Ectodermal cell (in vitro differentiated cells): ENCODE results near the gene ERGIC3.

ENCODE experiments used
- H3K27ac ChIP-seq: 2 replicates; pipeline ENCODE4 v1.7.0; 2013; ENCODE audit warnings: mild to moderate bottlenecking, low read depth, low read length; ENCODE audit not compliant: insufficient read depth, poor library complexity, severe bottlenecking
- H3K27me3 ChIP-seq: 2 replicates; pipeline ENCODE4 v1.7.0; 2013; ENCODE audit warnings: mild to moderate bottlenecking, low read length; ENCODE audit not compliant: insufficient read depth, control insufficient read depth, poor library complexity, severe bottlenecking
- H3K36me3 ChIP-seq: one replicate; pipeline ENCODE4 v1.7.0; 2013; ENCODE audit warnings: low read length; ENCODE audit not compliant: control insufficient read depth, insufficient read depth
- H3K4me1 ChIP-seq: one replicate; pipeline ENCODE4 v1.7.0; 2013; ENCODE audit warnings: low read length; ENCODE audit not compliant: control insufficient read depth, insufficient read depth
- H3K4me3 ChIP-seq: 2 replicates; pipeline ENCODE4 v1.7.0; 2013; ENCODE audit warnings: low read depth, low read length, control low read depth; ENCODE audit not compliant: insufficient read depth
- H3K9me3 ChIP-seq: 2 replicates; pipeline ENCODE4 v1.7.0; 2013; ENCODE audit warnings: mild to moderate bottlenecking, low read length, moderate library complexity; ENCODE audit not compliant: control insufficient read depth
- WGBS, 2 experiments: methylation state at CpG; one replicate each; pipeline ENCODE4 v1.1.7; 2013; ENCODE audit warnings: missing lambda C conversion rate in 2 of 2; 5-methylcytosine and 5-hydroxymethylcytosine counted together

The ERGIC3 gene

GRCh38 chr20:35595456-35595855, 53.6 kb downstream of the ERGIC3 start:
- Histone ChIP-seq H3K4me1 (no peaks in the 10 kb centered on the region), H3K9me3 (no peaks in the 10 kb centered on the region), H3K27me3 (peaks cover 13% of the 10 kb centered on the region), H3K4me3 (no peak overlapping the region), H3K27ac (no peak overlapping the region), H3K36me3 (no peaks in the 10 kb centered on the region)
- WGBS, 2 experiments, result 94 to 95% methylated on average over 17 of the region's 17 CpGs

- no peaks in the 10 kb centered on the region for H3K9me3 ChIP-seq
- no peak overlapping the region for H3K27ac ChIP-seq
- 84 to 86% methylated on average over 7 of the region's 7 CpGs for WGBS, 2 experiments
- H3K4me1 ChIP-seq, result no peaks in the 10 kb centered on the region
- H3K4me3 ChIP-seq, result no peak overlapping the region
- no peaks in the 10 kb centered on the region for H3K36me3 ChIP-seq
- peaks cover 17% of the 10 kb centered on the region for H3K27me3 ChIP-seq
These were observed 54.0 kb downstream of the ERGIC3 start for GRCh38 chr20:35595901-35596300.

- no peaks in the 10 kb centered on the region for H3K36me3 ChIP-seq
- peaks cover 30% of the 10 kb centered on the region for H3K27me3 ChIP-seq
- no peaks in the 10 kb centered on the region for H3K9me3 ChIP-seq
- H3K27ac ChIP-seq, result no peak overlapping the region
- H3K4me3 ChIP-seq, result no peak overlapping the region
- WGBS, 2 experiments, result 80 to 86% methylated on average over 2 of the region's 2 CpGs
- H3K4me1 ChIP-seq, result no peaks in the 10 kb centered on the region
These were observed 55.3 kb downstream of the ERGIC3 start for GRCh38 chr20:35597186-35597585.

GRCh38 chr20:35598476-35598875, 56.6 kb downstream of the ERGIC3 start:
- H3K9me3 ChIP-seq, result no peaks in the 10 kb centered on the region
- 85 to 87% methylated on average over 7 of the region's 7 CpGs for WGBS, 2 experiments
- H3K36me3 ChIP-seq, result no peaks in the 10 kb centered on the region
- H3K4me1 ChIP-seq, result no peaks in the 10 kb centered on the region
- H3K4me3 ChIP-seq, result no peak overlapping the region
- H3K27me3 ChIP-seq, result peaks cover 43% of the 10 kb centered on the region
- no peak overlapping the region for H3K27ac ChIP-seq

- Histone ChIP-seq H3K27me3 (peaks cover 44% of the 10 kb centered on the region), H3K4me1 (no peaks in the 10 kb centered on the region), H3K9me3 (no peaks in the 10 kb centered on the region), H3K36me3 (no peaks in the 10 kb centered on the region), H3K27ac (no peak overlapping the region), H3K4me3 (no peak overlapping the region)
- 87 to 90% methylated on average over 22 of the region's 22 CpGs for WGBS, 2 experiments
These were observed 57.3 kb downstream of the ERGIC3 start for GRCh38 chr20:35598899-35599775.

- Histone ChIP-seq H3K27ac (no peak overlapping the region), H3K27me3 (peaks cover 44% of the 10 kb centered on the region), H3K36me3 (no peaks in the 10 kb centered on the region), H3K4me1 (no peaks in the 10 kb centered on the region), H3K9me3 (no peaks in the 10 kb centered on the region), H3K4me3 (no peak overlapping the region)
- WGBS, 2 experiments, result 93 to 94% methylated on average over 9 of the region's 9 CpGs
These were observed 57.9 kb downstream of the ERGIC3 start for GRCh38 chr20:35599776-35600120.

GRCh38 chr20:35600176-35600992, 58.5 kb downstream of the ERGIC3 start:
- no peak overlapping the region for H3K27ac ChIP-seq
- no peaks in the 10 kb centered on the region for H3K4me1 ChIP-seq
- H3K4me3 ChIP-seq, result peak overlapping the region; percentile 32
- H3K36me3 ChIP-seq, result no peaks in the 10 kb centered on the region
- H3K27me3 ChIP-seq, result peaks cover 44% of the 10 kb centered on the region
- WGBS, 2 experiments, result 37 to 41% methylated on average over 33 to 34 of the region's 34 CpGs
- H3K9me3 ChIP-seq, result no peaks in the 10 kb centered on the region

- peak overlapping the region; percentile 32 for H3K4me3 ChIP-seq
- no peak overlapping the region for H3K27ac ChIP-seq
- no peaks in the 10 kb centered on the region for H3K9me3 ChIP-seq
- 2% methylated on average over 103 of the region's 103 CpGs for WGBS, 2 experiments
- H3K36me3 ChIP-seq, result no peaks in the 10 kb centered on the region
- H3K27me3 ChIP-seq, result peaks cover 44% of the 10 kb centered on the region
- H3K4me1 ChIP-seq, result no peaks in the 10 kb centered on the region
These were observed 59.4 kb downstream of the ERGIC3 start for GRCh38 chr20:35600993-35601973.

- peaks cover 44% of the 10 kb centered on the region for H3K27me3 ChIP-seq
- H3K36me3 ChIP-seq, result no peaks in the 10 kb centered on the region
- H3K27ac ChIP-seq, result no peak overlapping the region
- H3K9me3 ChIP-seq, result no peaks in the 10 kb centered on the region
- H3K4me3 ChIP-seq, result peak overlapping the region; percentile 32
- WGBS, 2 experiments, result 66 to 68% methylated on average over 30 of the region's 30 CpGs
- no peaks in the 10 kb centered on the region for H3K4me1 ChIP-seq
These were observed 60.1 kb downstream of the ERGIC3 start for GRCh38 chr20:35601990-35602389.
